ENCODE measurements around the gene FRRS1.

DNA sequence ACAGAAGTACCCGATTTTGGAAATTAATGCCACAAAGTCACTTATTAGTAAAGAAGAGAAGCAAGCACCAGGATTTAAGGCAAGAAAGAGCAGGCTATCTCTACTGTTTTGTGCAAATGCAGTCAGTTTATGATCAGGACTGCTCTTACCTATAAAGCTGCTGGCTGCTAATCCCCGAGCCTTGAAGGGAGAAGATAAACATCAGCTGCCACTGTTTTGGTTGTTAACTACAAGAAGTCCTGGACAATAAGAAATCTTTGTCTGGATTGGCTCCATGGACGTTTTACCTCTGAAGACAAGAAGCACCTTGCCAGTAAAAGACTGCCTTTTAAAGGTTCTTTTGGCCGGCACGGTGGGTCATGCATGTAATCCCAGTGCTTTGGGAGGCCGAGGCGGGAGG, 21.4 kb downstream of the FRRS1 start:
- TF ChIP-seq, protein P1, sequence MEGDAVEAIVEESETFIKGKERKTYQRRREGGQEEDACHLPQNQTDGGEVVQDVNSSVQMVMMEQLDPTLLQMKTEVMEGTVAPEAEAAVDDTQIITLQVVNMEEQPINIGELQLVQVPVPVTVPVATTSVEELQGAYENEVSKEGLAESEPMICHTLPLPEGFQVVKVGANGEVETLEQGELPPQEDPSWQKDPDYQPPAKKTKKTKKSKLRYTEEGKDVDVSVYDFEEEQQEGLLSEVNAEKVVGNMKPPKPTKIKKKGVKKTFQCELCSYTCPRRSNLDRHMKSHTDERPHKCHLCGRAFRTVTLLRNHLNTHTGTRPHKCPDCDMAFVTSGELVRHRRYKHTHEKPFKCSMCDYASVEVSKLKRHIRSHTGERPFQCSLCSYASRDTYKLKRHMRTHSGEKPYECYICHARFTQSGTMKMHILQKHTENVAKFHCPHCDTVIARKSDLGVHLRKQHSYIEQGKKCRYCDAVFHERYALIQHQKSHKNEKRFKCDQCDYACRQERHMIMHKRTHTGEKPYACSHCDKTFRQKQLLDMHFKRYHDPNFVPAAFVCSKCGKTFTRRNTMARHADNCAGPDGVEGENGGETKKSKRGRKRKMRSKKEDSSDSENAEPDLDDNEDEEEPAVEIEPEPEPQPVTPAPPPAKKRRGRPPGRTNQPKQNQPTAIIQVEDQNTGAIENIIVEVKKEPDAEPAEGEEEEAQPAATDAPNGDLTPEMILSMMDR (conservative IDR thresholded peaks at IDR 0.05; ENCODE audit: low read depth, low read length), result no peak
- no peak for TF ChIP-seq RFX5 (IDR thresholded peaks at IDR 0.05; ENCODE audit: low read depth, low read length)
- TF ChIP-seq MXI1 (IDR thresholded peaks at IDR 0.05; ENCODE audit: borderline replicate concordance, low read depth, low read length), result no peak
- TF ChIP-seq POLR2A (IDR thresholded peaks at IDR 0.05; ENCODE audit: low read depth, low read length), result no peak
- TF ChIP-seq, protein P2, sequence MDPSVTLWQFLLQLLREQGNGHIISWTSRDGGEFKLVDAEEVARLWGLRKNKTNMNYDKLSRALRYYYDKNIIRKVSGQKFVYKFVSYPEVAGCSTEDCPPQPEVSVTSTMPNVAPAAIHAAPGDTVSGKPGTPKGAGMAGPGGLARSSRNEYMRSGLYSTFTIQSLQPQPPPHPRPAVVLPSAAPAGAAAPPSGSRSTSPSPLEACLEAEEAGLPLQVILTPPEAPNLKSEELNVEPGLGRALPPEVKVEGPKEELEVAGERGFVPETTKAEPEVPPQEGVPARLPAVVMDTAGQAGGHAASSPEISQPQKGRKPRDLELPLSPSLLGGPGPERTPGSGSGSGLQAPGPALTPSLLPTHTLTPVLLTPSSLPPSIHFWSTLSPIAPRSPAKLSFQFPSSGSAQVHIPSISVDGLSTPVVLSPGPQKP (IDR thresholded peaks at IDR 0.05; ENCODE audit: borderline replicate concordance, low read depth, low read length), result no peak
- no peak for TF ChIP-seq RCOR1 (IDR thresholded peaks at IDR 0.05; ENCODE audit: insufficient replicate concordance, low read length)
- TF ChIP-seq RAD21 (IDR thresholded peaks at IDR 0.05; ENCODE audit: low read length), result no peak
- TF ChIP-seq, protein P3, sequence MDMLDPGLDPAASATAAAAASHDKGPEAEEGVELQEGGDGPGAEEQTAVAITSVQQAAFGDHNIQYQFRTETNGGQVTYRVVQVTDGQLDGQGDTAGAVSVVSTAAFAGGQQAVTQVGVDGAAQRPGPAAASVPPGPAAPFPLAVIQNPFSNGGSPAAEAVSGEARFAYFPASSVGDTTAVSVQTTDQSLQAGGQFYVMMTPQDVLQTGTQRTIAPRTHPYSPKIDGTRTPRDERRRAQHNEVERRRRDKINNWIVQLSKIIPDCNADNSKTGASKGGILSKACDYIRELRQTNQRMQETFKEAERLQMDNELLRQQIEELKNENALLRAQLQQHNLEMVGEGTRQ (IDR thresholded peaks at IDR 0.05; ENCODE audit: low read depth, low read length), result no peak
- TF ChIP-seq BHLHE40 (IDR thresholded peaks at IDR 0.05; ENCODE audit: low read depth, low read length), result no peak

Data from IMR-90 (cell line).